ENCODE results near the gene STAM.

The STAM gene

GRCh38 chr10:17734432-17735080 lies 90.6 kb downstream of the STAM start:
- DNase-seq, result no peak

- DNase-seq, result no peak
Observed at GRCh38 chr10:17735166-17735941, 91.4 kb downstream of the STAM start.

- DNase-seq, result no peak
Observed at GRCh38 chr10:17736223-17736622, 92.3 kb downstream of the STAM start.

DNA sequence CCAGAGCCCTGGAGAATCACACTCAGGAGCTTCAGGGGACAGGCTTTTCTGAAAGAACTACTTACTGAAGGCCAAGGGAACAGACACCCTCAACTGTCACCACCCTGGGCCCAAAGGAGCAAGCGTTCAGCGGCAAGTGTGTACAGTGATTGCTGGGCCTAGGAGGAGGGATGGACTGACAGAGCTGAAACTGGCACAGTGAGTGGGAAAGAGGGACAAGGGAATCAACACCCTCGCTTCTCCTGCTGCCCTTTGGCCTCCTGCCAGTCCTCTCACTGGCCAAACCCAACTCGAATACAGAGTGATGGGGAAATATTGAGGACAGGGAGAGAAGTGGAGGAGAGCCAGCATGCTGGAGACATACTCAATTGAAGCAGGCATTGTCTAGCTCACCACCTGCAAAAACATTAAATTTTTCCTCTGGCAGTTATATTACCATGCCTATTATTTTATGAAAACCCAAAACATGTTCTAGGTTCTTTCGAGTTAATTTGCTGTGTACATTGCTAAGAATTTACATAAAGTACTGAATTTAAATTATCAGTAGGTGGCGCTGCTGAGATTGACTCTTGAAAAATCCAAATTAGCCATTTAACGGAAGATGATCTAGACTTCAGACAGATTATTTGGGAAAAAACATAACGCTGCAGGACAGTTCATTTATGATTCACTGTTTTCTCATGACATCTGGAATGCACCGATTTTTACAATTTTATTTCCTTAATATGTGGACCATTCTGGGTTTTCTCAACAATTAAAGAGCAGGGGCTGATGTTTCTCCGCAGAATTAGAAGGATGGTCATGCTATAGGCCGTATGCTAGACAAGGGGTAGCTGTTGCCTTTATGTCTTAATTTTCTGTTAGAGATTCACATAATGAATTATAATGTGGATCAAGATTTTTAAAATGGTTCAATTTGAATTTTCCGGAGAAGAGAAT lies 93.3 kb downstream of the STAM start:
- DNase-seq, result peak; percentile 28

- DNase-seq, result no peak
Observed at GRCh38 chr10:17740668-17741067, 96.7 kb downstream of the STAM start.

GRCh38 chr10:17742918-17743317 lies 99.0 kb downstream of the STAM start:
- DNase-seq, result peak; percentile 50

DNA sequence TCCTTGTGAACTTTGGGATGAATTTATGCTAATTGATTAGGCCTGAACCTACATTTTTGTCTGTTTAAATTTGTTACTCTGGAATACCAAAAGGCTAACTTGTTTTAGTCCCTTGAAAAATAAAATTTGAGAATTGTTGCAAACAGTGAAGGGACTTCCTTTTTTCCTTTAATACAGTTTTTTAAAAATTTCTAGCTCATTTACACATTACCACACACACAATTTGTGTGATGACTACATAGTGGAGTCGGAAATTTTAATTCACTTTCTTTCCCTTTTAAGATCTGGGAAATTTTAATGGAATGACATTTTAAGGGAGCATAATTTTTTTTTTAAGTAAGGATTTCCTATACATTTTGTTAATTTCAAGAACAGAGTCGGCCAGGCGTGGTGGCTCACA lies 99.5 kb downstream of the STAM start:
- DNase-seq, result no peak

- DNase-seq, result no peak
Observed at GRCh38 chr10:17744341-17744861, 100.5 kb downstream of the STAM start.

- peak; percentile 26 for DNase-seq
Observed at GRCh38 chr10:17747883-17748550, 104.1 kb downstream of the STAM start.

DNA sequence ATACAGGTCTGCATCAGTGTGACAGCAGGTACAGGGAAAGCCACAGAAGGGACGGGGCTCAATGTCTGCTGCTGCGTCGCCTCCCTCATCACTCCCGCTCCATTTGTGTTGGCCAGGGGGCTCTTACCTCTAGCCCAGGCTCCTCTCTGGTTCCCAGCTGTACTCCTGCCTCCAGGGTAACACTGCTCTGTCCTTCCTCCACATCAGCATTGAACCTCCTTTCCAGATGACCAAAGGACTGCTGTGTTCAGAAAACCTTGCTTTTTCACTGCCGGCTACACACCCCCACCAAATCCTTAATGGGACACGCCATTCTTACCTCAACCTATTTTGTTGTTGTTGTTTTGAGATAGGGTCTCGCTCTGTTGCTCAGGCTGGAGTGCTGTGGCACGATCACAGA lies 105.9 kb downstream of the STAM start:
- no peak for DNase-seq

DNA sequence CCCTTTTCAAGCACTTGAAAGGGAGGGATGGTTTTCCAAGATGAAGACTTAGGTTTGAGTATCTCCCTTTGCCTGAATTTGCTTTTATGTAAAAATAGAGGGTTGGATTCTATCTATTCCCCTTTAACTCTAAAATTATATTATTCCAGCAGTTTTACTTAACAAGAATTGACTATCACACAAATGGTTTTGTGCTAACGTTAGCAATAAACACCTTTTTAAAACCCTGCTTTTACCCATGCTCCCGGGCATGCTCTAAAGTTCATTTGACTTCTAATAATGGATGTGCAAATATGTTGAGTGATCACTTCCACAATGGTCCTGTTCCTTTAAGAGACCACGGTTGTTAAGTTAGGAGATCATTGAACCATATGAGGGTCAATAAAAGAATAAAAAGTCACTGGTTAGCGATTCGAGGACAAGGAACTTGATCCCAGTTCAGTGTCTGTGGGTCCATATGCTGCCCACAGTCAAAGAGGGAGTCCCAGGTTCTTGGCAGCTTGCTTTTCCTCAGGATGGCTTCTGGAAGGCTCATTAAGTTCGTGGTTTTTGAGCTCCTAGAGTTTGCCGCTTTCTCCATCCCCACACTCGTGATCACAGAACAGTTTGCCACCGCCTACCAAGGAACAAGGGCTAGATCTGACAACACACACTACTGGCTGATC lies 108.0 kb downstream of the STAM start, which contains the start of gene TMEM236:
Gene TMEM236 (plus strand): TSS at position 421 of the 665 bp plus-strand sequence. CDS start 95 bp downstream, at position 516.
- no peak for DNase-seq

- peak; percentile 8 for DNase-seq
Observed at GRCh38 chr10:17756557-17757217, 112.7 kb downstream of the STAM start.

DNA sequence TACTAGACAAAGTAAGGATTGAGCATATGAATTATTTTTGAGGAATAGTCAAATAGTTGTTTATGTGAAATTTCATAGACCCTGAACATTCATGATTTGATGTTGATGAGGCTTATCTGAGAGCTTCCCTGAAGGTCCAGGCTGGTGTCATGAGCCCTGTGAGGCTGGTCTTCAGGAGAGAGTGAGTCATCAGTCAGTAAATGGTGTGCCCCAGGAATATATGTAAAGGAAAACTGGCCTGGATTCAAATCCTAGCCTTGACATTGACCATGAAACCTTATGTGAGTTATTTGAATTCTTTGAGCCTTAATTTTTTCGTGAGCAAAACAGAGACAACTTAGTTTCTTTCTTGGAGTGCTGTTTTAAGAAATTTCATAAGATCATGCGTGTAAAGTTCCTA lies 114.2 kb downstream of the STAM start:
- peak; percentile 15 for DNase-seq

DNA sequence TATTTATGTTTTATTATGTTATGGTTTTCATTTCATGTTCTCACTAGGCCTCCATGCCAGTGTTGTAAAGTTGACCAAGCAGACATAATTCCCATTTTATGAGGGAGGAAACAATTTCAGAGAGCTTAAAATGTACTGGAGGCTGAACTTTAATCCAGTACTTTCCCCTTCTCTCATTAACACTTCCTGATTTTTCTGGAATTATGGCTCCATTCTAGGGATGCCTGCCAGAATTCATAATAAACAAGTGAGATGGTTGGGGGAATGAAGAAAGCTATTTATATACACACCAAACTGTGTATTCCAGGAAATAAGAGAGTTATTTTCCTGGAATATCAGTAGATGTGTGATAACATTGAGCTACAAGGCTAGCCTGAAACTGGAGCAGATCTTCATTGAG lies 114.9 kb downstream of the STAM start:
- DNase-seq, result peak; percentile 48

DNA sequence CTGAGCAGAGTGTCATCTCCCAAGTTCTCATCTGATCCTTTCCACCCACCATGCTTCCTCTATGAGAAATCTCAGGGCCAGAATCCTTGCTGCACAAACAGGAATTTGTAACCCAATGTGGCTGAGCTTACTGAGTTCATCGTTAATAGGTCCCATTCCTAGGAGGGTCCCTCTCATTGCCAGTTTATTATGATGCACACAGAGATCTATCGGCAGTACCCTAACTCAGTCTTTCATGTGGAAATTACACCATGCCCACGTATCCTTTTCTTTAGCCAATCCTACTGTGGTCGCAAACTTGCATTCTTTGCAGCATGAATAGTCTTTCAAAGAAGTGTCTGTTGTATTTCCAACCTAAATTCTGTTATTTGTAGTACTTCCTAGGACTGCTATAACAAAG lies 120.2 kb downstream of the STAM start:
- DNase-seq, result no peak

- DNase-seq, result no peak
Observed at GRCh38 chr10:17765602-17766001, 121.7 kb downstream of the STAM start.
